Type B pancreatic cell (in vitro differentiated cells): Measurements from ENCODE around the gene POLR2M. TPM values are rescaled to one million over a fixed set of nuclear protein-coding genes. Genes with fewer than 3 reads are reported as not detected.

ENCODE experiments used
- DNase-seq: peaks from one replicate; pipeline ENCODE4 v3.0.0; 2021; ENCODE audit warnings: mixed read lengths; ENCODE audit not compliant: unreplicated experiment; ENCODE audit errors: extremely low spot score
- H3K27ac Mint-ChIP-seq: 2 replicates; pipeline ENCODE4 v1.8.0; 2021; ENCODE audit warnings: mild to moderate bottlenecking, mixed read lengths
- H3K27me3 Mint-ChIP-seq: 2 replicates; pipeline ENCODE4 v1.8.0; 2021; ENCODE audit warnings: mixed read lengths
- H3K36me3 Mint-ChIP-seq: 2 replicates; pipeline ENCODE4 v1.8.0; 2021; ENCODE audit warnings: mixed read lengths
- H3K4me1 Mint-ChIP-seq: one replicate; pipeline ENCODE4 v1.8.0; 2021; ENCODE audit warnings: mixed read lengths; ENCODE audit not compliant: unreplicated experiment
- H3K4me3 Mint-ChIP-seq: 2 replicates; pipeline ENCODE4 v1.8.0; 2021; ENCODE audit warnings: mild to moderate bottlenecking, mixed read lengths
- H3K9me3 Mint-ChIP-seq: 2 replicates; pipeline ENCODE4 v1.8.0; 2021; ENCODE audit warnings: mixed read lengths
- CTCF ChIP-seq: fragments of 200-600 bp; sonication (generic); conservative IDR thresholded peaks from 2 replicates; pipeline ENCODE4 v1.5.0; 2021; ENCODE audit warnings: antibody characterized with exemption, mild to moderate bottlenecking
- total RNA-seq: library from RNA; stranded (reverse); gene quantifications from 2 replicates; pipeline ENCODE4 v1.2.1, GENCODE V29; 2021; ENCODE audit warnings: low replicate concordance

The POLR2M gene
- total RNA-seq, 1 donor from 2014 or later = 76.4 TPM

DNA sequence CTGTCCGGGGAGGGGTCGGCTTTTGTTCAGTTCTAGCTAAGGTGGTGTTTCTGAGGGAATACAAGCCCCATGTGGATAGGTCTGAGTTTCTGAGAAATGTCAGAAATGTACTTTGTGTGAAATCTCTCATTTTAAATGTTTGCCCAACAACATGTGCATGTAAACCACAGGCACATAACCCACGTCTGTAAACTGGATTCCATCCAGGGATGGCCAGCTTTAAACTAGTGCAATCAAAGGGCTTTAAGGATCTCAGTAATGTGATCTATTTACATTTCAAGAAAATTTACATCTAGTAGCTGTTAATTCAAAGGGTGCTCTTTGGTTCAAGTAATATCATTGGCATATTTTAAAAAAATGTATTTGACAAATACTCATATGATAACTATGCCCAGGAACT lies 52.0 kb downstream of the POLR2M start:
- no peak overlapping the region for H3K4me3 Mint-ChIP-seq
- H3K27ac Mint-ChIP-seq = no peak overlapping the region
- DNase-seq = no peak
- H3K4me1 Mint-ChIP-seq = no peaks in the 10 kb centered on the region
- no peaks in the 10 kb centered on the region for H3K36me3 Mint-ChIP-seq
- peaks cover 4% of the 10 kb centered on the region for H3K9me3 Mint-ChIP-seq
- TF ChIP-seq CTCF = no peak
- no peaks in the 10 kb centered on the region for H3K27me3 Mint-ChIP-seq

DNA sequence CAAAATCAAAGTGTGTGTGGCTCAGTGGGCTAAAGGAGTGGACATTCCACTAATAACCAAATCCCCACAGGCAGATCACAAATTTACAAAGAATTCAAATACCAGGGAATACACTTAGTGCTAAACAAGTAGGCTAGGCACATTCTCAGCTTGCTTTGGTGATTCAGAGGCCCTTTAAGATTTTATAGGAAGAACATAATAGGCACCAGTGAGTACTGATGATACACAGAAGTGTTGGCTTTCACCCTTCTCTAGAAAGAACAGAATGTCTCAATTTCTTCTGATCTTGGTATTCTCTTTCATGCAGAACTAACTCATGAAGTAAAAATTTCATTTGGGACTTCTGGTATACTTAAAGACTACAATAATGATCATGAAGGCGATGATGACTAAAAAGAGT lies 55.0 kb downstream of the POLR2M start:
- Mint-ChIP-seq H3K36me3 (no peaks in the 10 kb centered on the region), H3K27ac (no peak overlapping the region), H3K9me3 (peaks cover 4% of the 10 kb centered on the region), H3K4me3 (no peak overlapping the region), H3K4me1 (no peaks in the 10 kb centered on the region), H3K27me3 (peaks cover 4% of the 10 kb centered on the region)
- DNase-seq = no peak
- TF ChIP-seq CTCF = no peak

DNA sequence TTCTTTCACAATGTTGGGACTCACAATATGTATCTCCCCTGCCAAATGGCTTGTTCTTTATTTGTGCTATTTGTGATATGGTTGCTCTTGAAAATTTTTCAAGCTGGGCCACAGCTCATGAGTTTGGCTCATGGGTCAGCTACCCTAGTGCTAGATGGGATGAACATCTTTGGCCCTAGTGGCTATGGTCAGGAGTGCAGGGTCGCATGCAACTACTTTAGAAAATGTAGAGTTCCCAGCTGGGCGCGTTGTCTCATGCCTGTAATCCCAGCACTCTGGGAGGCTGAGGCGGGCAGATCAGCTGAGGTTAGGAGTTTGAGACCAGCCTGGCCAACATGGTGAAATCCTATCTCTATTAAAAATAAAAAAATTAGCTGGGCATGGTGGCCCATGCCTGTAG lies 55.8 kb downstream of the POLR2M start:
- Mint-ChIP-seq H3K9me3 (peaks cover 4% of the 10 kb centered on the region), H3K27me3 (peaks cover 4% of the 10 kb centered on the region), H3K4me3 (no peak overlapping the region), H3K27ac (no peak overlapping the region), H3K36me3 (no peaks in the 10 kb centered on the region), H3K4me1 (no peaks in the 10 kb centered on the region)
- peak; percentile 57 for TF ChIP-seq CTCF
- no peak for DNase-seq

- H3K27ac Mint-ChIP-seq = no peak overlapping the region
- no peak for TF ChIP-seq CTCF
- H3K4me1 Mint-ChIP-seq = no peaks in the 10 kb centered on the region
- no peaks in the 10 kb centered on the region for H3K36me3 Mint-ChIP-seq
- peaks cover 4% of the 10 kb centered on the region for H3K27me3 Mint-ChIP-seq
- H3K4me3 Mint-ChIP-seq = no peak overlapping the region
- peaks cover 4% of the 10 kb centered on the region for H3K9me3 Mint-ChIP-seq
- DNase-seq = no peak
Observed at GRCh38 chr15:57763176-57763964, 56.9 kb downstream of the POLR2M start.

Other genes starting within 250 kb of the POLR2M start
- gene MYZAP, start 114.8 kb upstream of the POLR2M start, total RNA-seq = 5.7 and 9.9 TPM in 2 replicates